GM18526 (cell line): ENCODE measurements around the gene NGB.

Experiments used
- POLR2A ChIP-seq: IDR thresholded peaks from 3 replicates; pipeline ENCODE4 v1.6.1; 2011; ENCODE audit not compliant: insufficient read length; ENCODE audit errors: extremely low read depth

The NGB gene

GRCh38 chr14:77275041-77275580 lies 4.1 kb upstream of the NGB start:
- TF ChIP-seq POLR2A: no peak

- no peak for TF ChIP-seq POLR2A
Measured at GRCh38 chr14:77273796-77274195, 2.8 kb upstream of the NGB start.

- no peak for TF ChIP-seq POLR2A
Measured at GRCh38 chr14:77272261-77272660, 1.3 kb upstream of the NGB start.

- TF ChIP-seq POLR2A: no peak
Measured at GRCh38 chr14:77270361-77271112, 469 bp downstream of the NGB start.

GRCh38 chr14:77268989-77269600 lies 1.9 kb downstream of the NGB start:
- TF ChIP-seq POLR2A: no peak

- TF ChIP-seq POLR2A: no peak
Measured at GRCh38 chr14:77267937-77268699, 2.9 kb downstream of the NGB start.

GRCh38 chr14:77266336-77266735 lies 4.7 kb downstream of the NGB start:
- TF ChIP-seq POLR2A: no peak

GRCh38 chr14:77265561-77266335 lies 5.3 kb downstream of the NGB start:
- TF ChIP-seq POLR2A: no peak

- no peak for TF ChIP-seq POLR2A
Measured at GRCh38 chr14:77265187-77265515, 5.9 kb downstream of the NGB start.

- no peak for TF ChIP-seq POLR2A
Measured at GRCh38 chr14:77264466-77265186, 6.4 kb downstream of the NGB start.

- TF ChIP-seq POLR2A: no peak
Measured at GRCh38 chr14:77260631-77261030, 10.4 kb downstream of the NGB start.

- TF ChIP-seq POLR2A: no peak
Measured at GRCh38 chr14:77260199-77260598, 10.8 kb downstream of the NGB start.

- TF ChIP-seq POLR2A: no peak
Measured at GRCh38 chr14:77259025-77259715, 11.8 kb downstream of the NGB start.

- no peak for TF ChIP-seq POLR2A
Measured at GRCh38 chr14:77258566-77258965, 12.4 kb downstream of the NGB start.
